H7 (cell line): ENCODE results near the gene NIP7. TPM values are rescaled to one million over a fixed set of nuclear protein-coding genes. Genes with fewer than 3 reads are reported as not detected.
"Not testable (repeated sequence)": the region's sequence is repeated elsewhere in the genome, so short reads cannot be mapped to it uniquely, and the experiment has no call there.

Experiments used
- DNase-seq: peaks from one replicate; pipeline ENCODE4 v3.0.0; 2012
- H3K27me3 ChIP-seq: 2 replicates; pipeline ENCODE4 v1.6.0; 2011; ENCODE audit warnings: mild to moderate bottlenecking, low read length; ENCODE audit not compliant: control insufficient read depth, insufficient read depth
- H3K36me3 ChIP-seq: replicated peaks from 2 replicates; pipeline ENCODE4 v1.5.1; 2011; ENCODE audit warnings: low read length; ENCODE audit not compliant: control insufficient read depth, insufficient read depth
- H3K4me3 ChIP-seq: 2 replicates; pipeline ENCODE4 v1.5.1; 2011; ENCODE audit warnings: low read depth, mild to moderate bottlenecking, control low read depth, low read length, moderate library complexity; ENCODE audit not compliant: insufficient read depth
- total RNA-seq: library from RNA; depleted of rRNA; stranded (reverse); fragments of >200 nt; shearing (Covaris generic); gene quantifications from 2 replicates; pipeline ENCODE4 v1.2.3, GENCODE V29; 2014

NIP7 gene
- total RNA-seq, 1 experiment from 2014 or later: 31.0 TPM

DNA sequence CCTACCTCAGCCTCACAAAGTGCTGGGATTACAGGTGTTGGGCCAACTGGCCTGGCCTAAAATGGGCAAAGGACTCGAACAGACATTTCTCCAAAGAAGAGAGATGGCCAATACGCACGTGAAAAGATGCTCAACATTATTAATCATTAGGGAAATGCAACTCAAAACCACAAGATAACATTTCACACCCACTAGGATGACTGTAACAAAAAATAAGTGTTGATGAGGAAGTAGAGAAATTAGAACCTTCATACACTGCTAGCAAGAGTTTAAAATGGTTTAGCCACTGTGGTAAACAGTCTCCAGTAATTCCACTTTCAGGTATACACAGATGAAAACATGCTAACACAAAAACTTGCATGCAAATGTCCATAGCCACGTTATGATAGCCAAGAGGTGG is 6.4 kb downstream of the NIP7 start:
- H3K36me3 ChIP-seq: peaks cover 11% of the 10 kb centered on the region
- H3K4me3 ChIP-seq: no peak overlapping the region
- no peaks in the 10 kb centered on the region for H3K27me3 ChIP-seq
- no peak for DNase-seq

DNA sequence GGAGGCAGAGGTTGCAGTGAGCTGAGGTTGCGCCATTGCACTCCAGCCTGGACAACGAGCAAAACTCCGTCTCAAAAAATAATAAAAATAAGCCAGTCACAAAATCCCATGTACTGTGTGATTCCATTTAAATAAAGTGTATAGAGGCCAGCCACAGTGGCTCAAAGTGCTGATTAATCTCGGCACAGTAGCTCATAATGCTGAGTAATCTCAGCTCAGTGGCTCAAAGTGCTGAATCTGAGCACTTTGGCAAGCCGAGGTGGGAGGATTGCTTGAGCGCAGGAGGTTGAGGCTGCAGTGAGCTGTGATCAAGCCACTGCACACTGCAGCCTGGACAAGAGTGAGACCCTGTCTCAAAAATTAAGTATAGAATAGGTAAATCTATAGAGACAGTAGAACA is 7.1 kb downstream of the NIP7 start:
- no peak for DNase-seq
- Histone ChIP-seq H3K36me3 (peaks cover 5% of the 10 kb centered on the region), H3K4me3 (no peak overlapping the region), H3K27me3 (no peaks in the 10 kb centered on the region)

DNA sequence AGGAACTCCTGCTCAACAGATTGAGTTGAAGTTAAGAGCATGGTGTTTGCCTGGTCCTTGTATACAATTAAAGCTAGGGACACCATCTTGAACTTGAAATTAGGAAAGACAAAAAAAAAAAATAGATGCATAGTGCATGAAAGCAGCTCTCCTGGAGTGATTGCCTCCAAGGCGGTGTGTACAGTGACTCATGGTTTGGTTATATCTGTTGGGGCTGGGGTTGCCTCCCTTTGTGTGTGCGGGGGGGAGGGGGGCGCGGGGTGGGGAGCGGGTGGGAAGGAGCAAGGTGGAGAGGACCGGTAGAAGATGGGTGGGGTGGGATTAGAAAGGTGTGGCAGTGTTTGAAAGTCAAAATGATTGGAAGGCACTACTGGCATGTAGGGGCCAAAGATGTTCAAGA is 8.7 kb downstream of the NIP7 start:
- no peak for DNase-seq
- Histone ChIP-seq H3K27me3 (no peaks in the 10 kb centered on the region), H3K4me3 (no peak overlapping the region), H3K36me3 (peaks cover 1% of the 10 kb centered on the region)

DNA sequence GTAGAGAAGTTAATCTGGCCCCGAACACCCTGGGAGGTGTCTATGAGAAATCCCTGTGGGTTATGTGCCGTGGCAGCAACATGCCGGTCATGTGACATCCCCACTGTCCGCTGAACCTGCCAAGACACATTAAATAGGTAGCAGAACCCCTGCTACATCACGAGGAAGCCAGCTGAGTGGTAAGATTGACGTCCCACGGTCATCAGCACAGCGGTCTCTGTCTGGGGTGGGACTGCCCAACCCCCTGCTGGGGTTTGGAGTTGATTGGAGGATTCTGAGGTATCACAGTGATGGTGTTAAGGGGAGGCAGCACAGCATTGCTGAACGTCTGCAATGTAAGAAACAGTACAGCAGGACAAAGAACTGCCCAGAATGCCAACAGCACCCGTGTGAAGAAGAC is 10.0 kb downstream of the NIP7 start:
- no peak for DNase-seq

DNA sequence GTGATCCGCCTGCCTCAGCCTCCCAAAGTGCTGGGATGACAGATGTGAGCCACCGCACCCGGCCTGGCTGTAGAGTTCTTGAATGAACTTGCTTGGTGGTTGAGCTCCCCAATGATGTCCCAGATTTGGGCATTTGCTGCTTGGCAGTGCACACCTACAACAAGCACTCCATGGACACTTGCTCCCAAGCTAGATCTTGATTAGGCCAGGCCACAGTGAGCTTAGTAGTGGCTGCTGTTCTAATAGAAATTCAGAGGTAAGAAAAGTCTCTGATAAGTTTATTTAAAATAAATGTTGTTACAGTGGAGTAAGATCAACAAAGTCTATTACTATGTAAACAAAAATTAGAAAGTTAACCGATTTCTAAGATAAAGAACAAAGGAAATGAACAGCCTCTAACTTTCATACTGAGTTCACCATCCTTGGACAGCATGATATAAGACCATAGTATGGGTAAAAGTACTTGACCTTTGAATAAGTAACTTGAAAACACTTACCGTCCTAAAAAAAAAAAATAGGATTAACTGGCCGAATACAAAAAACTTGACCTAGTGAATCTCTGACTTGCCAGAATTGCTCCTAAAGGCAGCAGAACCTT is 11.1 kb downstream of the NIP7 start:
- no peak overlapping the region for H3K4me3 ChIP-seq
- DNase-seq: no peak
- no peaks in the 10 kb centered on the region; the same call in 1 of the 2 replicates for H3K36me3 ChIP-seq
- H3K27me3 ChIP-seq: no peaks in the 10 kb centered on the region

More for the DNA sequence above, 10.0 kb downstream of the NIP7 start:
- H3K36me3 ChIP-seq: no peaks in the 10 kb centered on the region; the same call in 1 of the 2 replicates
- no peaks in the 10 kb centered on the region for H3K27me3 ChIP-seq
- H3K4me3 ChIP-seq: no peak overlapping the region

DNA sequence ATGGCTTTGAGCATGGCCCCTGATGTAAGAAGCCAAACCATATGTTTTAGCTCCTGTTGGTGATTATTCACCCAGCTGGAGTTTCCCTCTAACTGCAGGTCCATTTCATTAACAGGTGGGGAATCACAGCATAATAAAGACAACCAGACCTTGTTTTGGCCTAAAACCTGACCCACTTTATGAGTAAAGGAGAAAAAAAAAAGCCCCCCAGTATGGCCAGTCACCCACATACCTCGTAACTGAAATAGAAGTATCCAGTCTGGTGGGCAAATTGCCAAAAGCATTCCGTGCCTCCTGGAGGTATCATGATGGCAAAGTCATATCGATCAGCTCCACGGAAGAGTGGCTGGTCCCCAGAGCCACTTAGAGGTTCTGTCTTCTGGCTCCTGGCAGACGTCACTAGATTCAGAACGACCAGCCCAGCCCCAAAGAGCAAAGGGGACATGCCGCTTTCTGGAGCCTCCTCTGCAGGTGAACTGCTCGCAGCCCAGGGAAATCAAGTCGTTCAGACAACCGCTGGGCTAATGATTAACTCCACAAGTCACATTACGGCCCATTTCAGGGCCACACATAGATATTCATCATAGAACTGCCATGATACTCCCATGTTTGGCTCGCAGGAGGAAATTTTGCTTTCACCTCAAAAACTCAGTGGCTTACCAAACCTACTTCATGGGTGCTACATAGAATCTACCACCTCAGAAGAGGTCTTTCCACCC is 11.9 kb downstream of the NIP7 start, which contains the start of gene TMED6:
Gene TMED6 (minus strand): TSS at position 478 of the 719 bp plus-strand sequence. CDS start 33 bp downstream, at position 445.
- no peak for DNase-seq
- no peaks in the 10 kb centered on the region for H3K27me3 ChIP-seq
- H3K36me3 ChIP-seq: no peaks in the 10 kb centered on the region; the same call in 1 of the 2 replicates
- no peak within 1 kb of the TSS for H3K4me3 ChIP-seq

DNA sequence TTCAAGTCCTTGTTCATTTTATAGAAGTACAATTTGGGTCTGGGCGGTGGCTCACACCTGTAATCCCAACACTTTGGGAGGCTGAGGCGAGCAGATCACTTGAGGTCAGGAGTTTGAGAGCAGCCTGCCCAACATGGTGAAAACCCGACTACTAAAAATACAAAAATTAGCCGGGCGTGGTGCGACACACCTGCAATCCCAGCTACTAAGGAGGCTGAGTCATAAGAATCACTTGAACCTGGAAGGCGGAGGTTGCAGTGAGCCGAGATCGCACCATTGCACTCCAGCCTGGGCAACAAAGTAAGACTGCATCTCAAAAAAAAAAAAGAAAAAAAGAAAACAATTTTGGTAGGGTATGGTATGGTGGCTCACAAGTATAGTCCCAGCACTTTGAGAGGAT is 20.5 kb downstream of the NIP7 start:
- not testable (repeated sequence) for H3K27me3 ChIP-seq, H3K36me3 ChIP-seq, DNase-seq, H3K4me3 ChIP-seq

DNA sequence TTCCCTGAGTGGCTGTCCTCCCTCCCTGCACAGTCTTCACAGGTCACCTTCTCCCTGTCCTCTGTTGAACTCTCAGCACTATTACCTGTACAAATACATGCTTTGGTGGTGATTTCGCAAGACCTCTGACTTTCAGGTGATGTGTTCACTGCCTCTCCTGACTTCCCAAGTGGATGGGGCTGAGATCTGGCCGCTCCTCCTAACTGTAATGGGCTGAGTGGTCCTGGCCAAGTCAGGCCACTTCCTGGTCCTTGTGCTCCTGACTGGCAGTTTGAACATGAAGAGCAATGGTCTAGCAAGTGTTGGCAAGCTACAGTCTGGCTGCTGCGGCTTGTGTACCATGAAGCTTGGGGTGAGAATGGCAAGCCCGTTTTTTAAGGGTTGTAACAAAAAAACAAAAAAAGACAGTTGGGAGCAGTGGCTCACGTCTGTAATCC is 23.7 kb downstream of the NIP7 start:
- no peak for DNase-seq
- no peaks in the 10 kb centered on the region for H3K27me3 ChIP-seq

DNA sequence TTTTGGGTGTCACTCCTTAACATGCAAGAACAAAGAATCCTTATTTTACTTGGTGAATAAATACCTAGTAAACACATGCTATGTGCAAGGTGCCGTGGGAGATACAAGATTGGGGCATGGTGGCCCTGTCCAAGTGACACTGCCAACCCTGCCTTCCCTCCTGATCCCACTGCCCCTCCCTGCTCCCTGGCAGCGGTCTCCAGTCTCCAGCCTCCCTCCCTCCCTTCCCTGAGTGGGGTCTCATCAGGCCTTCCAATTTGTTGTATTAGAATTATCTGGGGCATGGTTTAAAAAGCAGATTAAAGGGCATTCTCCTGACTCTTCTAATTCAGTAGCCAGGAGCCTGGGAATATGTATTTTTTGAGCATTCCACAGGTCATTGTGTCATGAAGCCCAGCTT is 24.5 kb downstream of the NIP7 start:
- Histone ChIP-seq H3K27me3 (no peaks in the 10 kb centered on the region), H3K36me3 (peaks cover 22% of the 10 kb centered on the region), H3K4me3 (no peak overlapping the region)
- no peak for DNase-seq

More for the DNA sequence above, 23.7 kb downstream of the NIP7 start:
- Histone ChIP-seq H3K4me3 (no peak overlapping the region), H3K36me3 (peaks cover 19% of the 10 kb centered on the region)

DNA sequence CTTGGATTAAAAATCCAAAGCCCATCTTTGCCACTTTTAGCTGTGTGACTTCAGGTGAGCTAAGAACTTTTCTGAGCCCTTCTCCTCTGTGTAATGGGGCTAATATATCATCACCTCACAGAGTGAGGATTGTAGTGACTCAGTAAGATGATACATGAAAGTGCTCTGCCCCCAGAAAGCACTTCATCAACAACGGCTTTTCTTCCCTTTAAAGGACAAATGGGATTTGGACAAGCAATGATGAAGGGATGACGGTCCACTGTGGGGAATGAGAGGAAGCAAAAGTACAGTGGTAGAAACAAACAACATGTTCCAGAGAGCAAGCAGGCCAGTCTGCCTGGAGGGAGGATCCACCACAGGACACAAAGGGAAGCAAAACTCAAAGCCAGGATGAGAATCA is 26.3 kb downstream of the NIP7 start:
- Histone ChIP-seq H3K36me3 (peaks cover 31% of the 10 kb centered on the region), H3K4me3 (no peak overlapping the region), H3K27me3 (no peaks in the 10 kb centered on the region)
- DNase-seq: no peak

DNA sequence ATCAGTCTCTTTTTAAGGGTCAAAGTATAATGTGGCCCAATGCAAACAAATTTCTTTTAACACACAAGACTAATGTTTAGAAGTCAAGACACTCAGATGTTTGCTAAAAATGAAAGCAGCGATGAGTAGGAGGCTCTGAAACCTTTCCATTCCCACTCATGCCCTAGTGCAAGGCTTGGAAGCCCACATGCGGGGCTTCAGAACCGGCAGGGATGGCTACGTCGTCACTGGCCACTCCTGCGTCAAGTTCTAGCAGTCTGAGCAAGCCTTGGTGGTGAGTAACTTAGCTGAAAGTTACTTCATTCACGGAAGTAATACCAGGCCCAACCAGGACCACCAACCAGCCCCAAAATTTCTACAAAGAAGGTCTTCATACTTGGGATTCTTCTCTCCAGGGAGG is 26.9 kb downstream of the NIP7 start:
- Histone ChIP-seq H3K36me3 (peaks cover 31% of the 10 kb centered on the region), H3K4me3 (no peak overlapping the region), H3K27me3 (no peaks in the 10 kb centered on the region)
- DNase-seq: no peak

DNA sequence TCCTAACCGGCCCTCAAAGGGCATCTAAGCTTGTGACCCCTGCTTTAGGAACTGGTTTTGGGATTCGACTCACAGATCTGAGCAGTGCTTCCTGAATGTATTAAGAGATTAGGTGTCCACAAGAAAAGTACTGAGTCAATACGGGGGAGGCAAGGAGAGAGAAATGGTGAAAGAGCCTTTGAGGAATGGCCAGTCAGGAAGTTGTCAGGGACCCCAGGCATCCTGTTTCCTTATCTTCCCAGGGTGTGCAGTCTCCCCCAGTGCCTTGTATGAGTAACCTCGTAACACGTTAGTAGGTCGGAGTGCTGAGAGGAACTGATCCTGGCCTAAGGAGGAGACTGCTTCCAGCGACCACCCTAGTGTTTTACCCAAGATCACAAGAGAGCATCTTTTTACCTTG is 28.4 kb downstream of the NIP7 start:
- no peak overlapping the region for H3K4me3 ChIP-seq
- DNase-seq: no peak
- peaks cover 33% of the 10 kb centered on the region for H3K36me3 ChIP-seq
- H3K27me3 ChIP-seq: no peaks in the 10 kb centered on the region

DNA sequence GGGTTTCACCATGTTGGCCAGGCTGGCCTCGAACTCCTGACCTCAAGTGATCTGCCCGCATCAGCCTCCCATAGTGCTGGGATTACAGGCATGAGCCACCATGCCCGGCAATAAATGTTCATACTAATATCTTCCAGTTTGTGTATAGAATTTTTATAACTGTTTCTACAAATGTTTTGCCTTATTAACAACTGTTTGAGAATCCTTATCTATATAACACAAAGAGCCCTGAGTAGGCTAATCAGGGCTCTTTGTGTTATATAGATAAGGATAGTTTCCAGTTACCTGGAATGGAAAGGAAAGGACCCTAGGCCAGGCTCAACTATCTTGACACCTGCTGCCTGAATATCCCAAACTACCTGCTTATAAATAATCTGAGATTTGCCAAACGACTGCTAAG is 29.3 kb downstream of the NIP7 start:
- Histone ChIP-seq H3K36me3 (peaks cover 33% of the 10 kb centered on the region), H3K27me3 (no peaks in the 10 kb centered on the region), H3K4me3 (no peak overlapping the region)
- DNase-seq: no peak

DNA sequence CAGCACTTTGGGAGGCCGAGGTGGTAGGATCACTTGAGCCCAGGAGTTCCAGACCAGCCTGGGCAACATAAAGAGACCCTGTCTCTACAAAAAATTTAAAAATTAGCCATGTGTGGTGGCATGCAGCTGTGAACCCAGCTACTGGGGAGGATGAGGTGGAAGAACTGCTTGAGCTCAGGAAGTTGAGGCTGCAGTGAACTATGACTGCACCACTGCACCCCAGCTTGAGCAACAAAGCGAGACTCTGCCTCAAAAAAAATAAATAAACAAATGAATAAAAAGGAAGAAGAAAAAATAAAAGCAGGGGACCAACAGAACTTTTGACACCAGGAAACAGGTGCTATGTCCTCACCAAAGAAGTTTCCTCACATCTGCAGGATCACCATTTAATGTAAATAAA is 32.0 kb downstream of the NIP7 start:
- no peak for DNase-seq
- H3K27me3 ChIP-seq: no peaks in the 10 kb centered on the region
- H3K36me3 ChIP-seq: peaks cover 24% of the 10 kb centered on the region

DNA sequence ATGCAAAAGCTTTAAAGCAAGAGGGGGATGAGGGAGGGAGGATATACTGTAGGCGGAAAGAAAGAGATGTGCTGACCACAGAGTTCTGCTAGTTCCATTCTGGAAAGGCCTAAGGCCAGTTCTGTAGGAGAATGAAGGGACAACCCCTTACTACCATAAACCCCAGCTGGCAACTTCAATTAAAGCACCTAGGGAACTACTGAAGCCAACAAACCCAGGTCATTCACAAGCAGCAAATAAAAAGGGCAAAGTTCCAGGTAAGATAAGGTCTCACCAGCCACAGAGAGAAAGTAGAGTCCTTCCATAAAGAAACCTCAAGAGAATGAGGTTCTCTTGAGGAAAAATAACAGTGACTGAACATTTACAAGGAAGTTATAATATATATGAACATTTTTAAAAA is 33.4 kb downstream of the NIP7 start:
- no peak for DNase-seq
- no peaks in the 10 kb centered on the region for H3K27me3 ChIP-seq
- no peak overlapping the region for H3K4me3 ChIP-seq
- H3K36me3 ChIP-seq: peaks cover 18% of the 10 kb centered on the region

More for the DNA sequence above, 32.0 kb downstream of the NIP7 start:
- no peak overlapping the region for H3K4me3 ChIP-seq
